Keratinocyte (primary cell): ENCODE measurements around the gene GLB1L2. TPM values are rescaled to one million over a fixed set of nuclear protein-coding genes. Genes with fewer than 3 reads are reported as not detected.

ENCODE experiments used
- DNase-seq: peaks from one replicate; pipeline ENCODE4 v3.0.0-alpha.2; 2011; ENCODE audit warnings: low read depth, missing footprints, low spot score
- FAIRE-seq: peaks from 2 replicates; lab custom pipeline; 2011; peaks lifted over from hg19 to GRCh38; lab: Jason Lieb, UNC
- H2AFZ ChIP-seq: 2 replicates; pipeline ENCODE4 v1.6.0; 2012; ENCODE audit warnings: low read length, control low read depth, inconsistent platforms; ENCODE audit not compliant: control insufficient read depth
- H3K27ac ChIP-seq: 2 replicates; pipeline ENCODE4 v1.5.1; 2011; ENCODE audit warnings: low read length; ENCODE audit not compliant: control insufficient read depth, insufficient read depth
- H3K27me3 ChIP-seq: 3 replicates; pipeline ENCODE4 v1.6.0; 2011; ENCODE audit warnings: low read length; ENCODE audit not compliant: control insufficient read depth, insufficient read depth; ENCODE audit errors: extremely low read depth
- H3K36me3 ChIP-seq, 2 experiments: 2 replicates in 1 of 2; 3 replicates in 1 of 2; pipeline ENCODE4 v1.5.1; 2011; ENCODE audit warnings: low read length in 2 of 2, mild to moderate bottlenecking in 1 of 2; ENCODE audit not compliant: control insufficient read depth in 2 of 2, insufficient read depth in 2 of 2; ENCODE audit errors: extremely low read depth in 1 of 2
- H3K4me1 ChIP-seq: 3 replicates; pipeline ENCODE4 v1.5.1; 2011; ENCODE audit warnings: low read length; ENCODE audit not compliant: control insufficient read depth, insufficient read depth; ENCODE audit errors: extremely low read depth
- H3K4me2 ChIP-seq: 3 replicates; pipeline ENCODE4 v1.6.0; 2011; ENCODE audit warnings: low read depth, low read length; ENCODE audit not compliant: control insufficient read depth, insufficient read depth; ENCODE audit errors: extremely low read depth
- H3K4me3 ChIP-seq, 3 experiments: fragments of 200-600 bp in 1 of 3; sonication (generic) in 1 of 3; 2 replicates in 2 of 3; 3 replicates in 1 of 3; pipeline ENCODE4 v1.5.1; 2011 to 2016; ENCODE audit warnings: low read length in 3 of 3, mild to moderate bottlenecking in 3 of 3, control low read depth in 2 of 3, inconsistent platforms in 1 of 3, low read depth in 1 of 3, mixed read lengths in 1 of 3, mixed run types in 1 of 3, moderate library complexity in 1 of 3; ENCODE audit not compliant: control insufficient read depth in 2 of 3, insufficient read depth in 2 of 3; ENCODE audit errors: extremely low read depth in 1 of 3
- H3K79me2 ChIP-seq: 2 replicates; pipeline ENCODE4 v1.6.0; 2012; ENCODE audit warnings: low read length; ENCODE audit not compliant: control insufficient read depth, insufficient read depth
- H3K9ac ChIP-seq: 3 replicates; pipeline ENCODE4 v1.6.0; 2011; ENCODE audit warnings: low read length; ENCODE audit not compliant: control insufficient read depth, insufficient read depth; ENCODE audit errors: extremely low read depth
- H3K9me1 ChIP-seq: 3 replicates; pipeline ENCODE4 v1.6.0; 2011; ENCODE audit warnings: low read length; ENCODE audit not compliant: control insufficient read depth, insufficient read depth; ENCODE audit errors: extremely low read depth
- H3K9me3 ChIP-seq: 2 replicates; pipeline ENCODE4 v1.5.1; 2012; ENCODE audit warnings: low read depth, low read length; ENCODE audit not compliant: control insufficient read depth
- H4K20me1 ChIP-seq: 3 replicates; pipeline ENCODE4 v1.6.0; 2011; ENCODE audit warnings: low read length; ENCODE audit not compliant: control insufficient read depth, insufficient read depth; ENCODE audit errors: extremely low read depth
- CTCF ChIP-seq, 3 experiments: IDR thresholded peaks in 1 of 3; conservative IDR thresholded peaks in 1 of 3; optimal IDR thresholded peaks in 1 of 3; 2 replicates in 2 of 3; 3 replicates in 1 of 3; pipeline versions ENCODE3 to v1.5.1; 2011; ENCODE audit warnings: low read length in 3 of 3, mild to moderate bottlenecking in 3 of 3, moderate library complexity in 2 of 3, control low read depth in 1 of 3, inconsistent platforms in 1 of 3; ENCODE audit not compliant: insufficient read depth in 2 of 3; ENCODE audit errors: extremely low read depth in 1 of 3
- EZH2 ChIP-seq: IDR thresholded peaks from one replicate; pipeline ENCODE4 v1.6.1; 2012; ENCODE audit warnings: inconsistent platforms, mild to moderate bottlenecking, low read length, moderate library complexity
- dilution Hi-C: fragments of 300-500 bp; cut with MboI; formaldehyde crosslinking; loops from one replicate; pipeline ENCODE4 v1.7.0; 2020; ENCODE audit warnings: low sequenced_read_pairs; ENCODE audit not compliant: extremely low pct_ligation_motif_present
- polyA plus RNA-seq, 5 experiments: library from polyadenylated mRNA; depleted of rRNA in 3 of 5; stranded (reverse) in 3 of 5; stranded (forward) in 1 of 5; unstranded in 1 of 5; fragments of >200 nt; gene quantifications; 1 replicate in 1 of 5; 2 replicates in 3 of 5; 3 replicates in 1 of 5; pipeline versions ENCODE4 v1.2.1 to v1.2.3, GENCODE V29; 2011 to 2012; ENCODE audit warnings: missing spikeins in 2 of 5, low read depth in 1 of 5, low replicate concordance in 1 of 5

Gene GLB1L2
- polyA plus RNA-seq, 1 donor (not counting 4 experiments of a cell fraction or from before 2014, with no cell fraction given) = 4.3 TPM

- Histone ChIP-seq H3K27ac (no peak overlapping the region), H3K79me2 (no peaks in the 10 kb centered on the region), H3K4me2 (no peak overlapping the region), H3K9me1 (no peaks in the 10 kb centered on the region), H3K9ac (no peak overlapping the region), H3K27me3 (peaks cover 14% of the 10 kb centered on the region), H3K4me1 (no peaks in the 10 kb centered on the region), H3K36me3 (no peaks in the 10 kb centered on the region), H4K20me1 (no peaks in the 10 kb centered on the region), H3K4me3 (no peak overlapping the region), H3K9me3 (no peaks in the 10 kb centered on the region), H2AFZ (no peak overlapping the region)
- TF ChIP-seq EZH2 = no peak
- TF ChIP-seq CTCF (optimal IDR thresholded peaks at IDR 0.05 in 1 of 3, IDR thresholded peaks at IDR 0.05 in 1 of 3, conservative IDR thresholded peaks at IDR 0.05 in 1 of 3; ENCODE audit: extremely low read depth in 1 of 3, insufficient read depth in 2 of 3, low read length in 3 of 3) = no peak
- no peak for FAIRE-seq
- no peak for DNase-seq
- dilution Hi-C loops = no loop called here
These were observed 50.5 kb downstream of the GLB1L2 start for GRCh38 chr11:134382257-134382656.

GRCh38 chr11:134382830-134383229, 51.0 kb downstream of the GLB1L2 start:
- no peak for FAIRE-seq
- Histone ChIP-seq H4K20me1 (no peaks in the 10 kb centered on the region), H3K79me2 (no peaks in the 10 kb centered on the region), H3K9me3 (no peaks in the 10 kb centered on the region), H2AFZ (no peak overlapping the region), H3K36me3 (no peaks in the 10 kb centered on the region), H3K4me3 (no peak overlapping the region), H3K9me1 (no peaks in the 10 kb centered on the region), H3K9ac (no peak overlapping the region), H3K4me1 (no peaks in the 10 kb centered on the region), H3K4me2 (no peak overlapping the region), H3K27ac (no peak overlapping the region), H3K27me3 (peaks cover 14% of the 10 kb centered on the region)
- TF ChIP-seq CTCF (optimal IDR thresholded peaks at IDR 0.05 in 1 of 3, IDR thresholded peaks at IDR 0.05 in 1 of 3, conservative IDR thresholded peaks at IDR 0.05 in 1 of 3; ENCODE audit: extremely low read depth in 1 of 3, insufficient read depth in 2 of 3, low read length in 3 of 3) (no peak), EZH2 (no peak)
- DNase-seq = no peak
- dilution Hi-C loops = no loop called here
